ENCODE measurements around the gene UNC80. TPM values are rescaled to one million over a fixed set of nuclear protein-coding genes. Genes with fewer than 3 reads are reported as not detected.

Gene UNC80
- polyA plus RNA-seq, 2 of the 4 experiments (the other 2 are of a cell fraction) = not detected

DNA sequence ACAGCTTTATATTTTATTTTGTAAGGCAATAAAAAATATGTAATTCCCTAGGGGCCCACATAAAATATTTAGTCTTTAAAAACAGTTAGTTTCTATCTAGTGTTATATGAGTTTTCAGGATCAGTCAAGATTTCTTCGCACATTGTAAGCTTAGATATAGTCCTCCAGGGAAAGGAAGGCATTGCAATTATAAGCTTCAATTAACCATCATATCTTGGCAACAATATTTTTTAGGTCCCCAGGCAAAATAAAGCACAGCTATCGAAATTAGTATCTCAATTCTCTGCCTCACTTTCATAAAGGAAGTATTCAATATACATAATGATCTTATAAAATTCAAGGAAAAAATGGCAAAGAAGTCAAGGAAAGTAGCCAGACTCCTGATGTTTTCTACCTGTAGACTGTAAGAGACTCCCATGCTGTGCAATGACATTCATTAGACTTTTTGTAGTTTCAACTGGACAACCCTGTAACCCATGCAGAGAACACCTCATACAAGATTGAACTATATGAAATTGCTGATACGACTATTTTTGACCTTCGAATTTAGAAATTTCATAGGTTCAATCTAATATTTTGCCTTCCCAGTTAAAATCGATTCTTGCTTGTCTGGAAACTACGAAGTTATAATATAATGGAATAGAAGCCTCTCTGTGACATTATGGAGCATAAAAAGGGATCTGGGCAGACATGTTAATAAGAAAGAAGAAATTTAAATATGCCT is 96.8 kb downstream of the UNC80 start:
- no peak for TF ChIP-seq KDM1A (IDR thresholded peaks at IDR 0.05; ENCODE audit: low read depth)
- TF ChIP-seq MAFK (IDR thresholded peaks at IDR 0.05; ENCODE audit: partially characterized antibody) = peak; percentile 79
- Histone ChIP-seq H3K9me3 (no peaks in the 10 kb centered on the region), H3K4me2 (no peak overlapping the region), H3K27ac (no peak overlapping the region), H3K4me3 (no peak overlapping the region), H3K4me1 (no peaks in the 10 kb centered on the region)
- ChIA-PET POLR2A (no interaction called here), CTCF (no interaction called here)
- WGBS (ENCODE audit: missing lambda C conversion rate) = 5% methylated on average over 6 of the region's 6 CpGs
- FAIRE-seq (no peak), ATAC-seq (no peak), DNase-seq (ENCODE audit: low read depth in 1 of 2, low spot score in 1 of 2) (no peak)

DNA sequence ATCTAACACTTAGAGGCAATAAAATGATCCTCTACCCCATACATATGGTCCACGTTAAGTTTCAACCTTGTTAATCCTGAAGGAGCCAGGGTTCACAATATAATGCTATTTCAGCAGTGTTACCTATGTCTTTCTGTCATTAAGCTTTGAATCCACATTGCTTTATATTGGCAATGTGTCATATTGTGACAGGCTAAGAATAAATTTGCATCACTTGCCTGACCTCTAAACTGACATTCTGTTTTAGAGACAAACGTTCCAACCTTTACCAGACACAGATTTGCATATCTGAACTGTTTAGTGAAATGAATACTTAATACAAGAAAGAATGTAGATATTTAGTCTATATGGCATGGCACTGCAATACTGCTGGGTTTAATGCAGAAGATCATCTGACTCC is 98.4 kb downstream of the UNC80 start:
- no peak overlapping the region for H3K4me3 ChIP-seq
- ATAC-seq (no peak), DNase-seq (ENCODE audit: low read depth in 1 of 2, low spot score in 1 of 2) (no peak), FAIRE-seq (no peak)
- CTCF ChIA-PET = no interaction called here
- no peaks in the 10 kb centered on the region for H3K4me1 ChIP-seq
- 2% methylated on average over 2 of the region's 2 CpGs for WGBS (ENCODE audit: missing lambda C conversion rate)
- TF ChIP-seq MAZ (IDR thresholded peaks at IDR 0.05; ENCODE audit: borderline replicate concordance, low read depth, low read length) (no peak), BHLHE40 (IDR thresholded peaks at IDR 0.05; ENCODE audit: low read depth, low read length) (no peak), ZNF302 (CRISPR knock-in tag; IDR thresholded peaks at IDR 0.05) (no peak), SREBF2 (IDR thresholded peaks at IDR 0.05) (no peak), ESRRA (IDR thresholded peaks at IDR 0.05; ENCODE audit: borderline replicate concordance, low read length) (no peak), SMC3 (IDR thresholded peaks at IDR 0.05) (no peak), FOSL2 (IDR thresholded peaks at IDR 0.05) (no peak), FOSL2 (CRISPR knock-in tag; IDR thresholded peaks at IDR 0.05) (no peak)
- TF ChIP-seq, protein P1, sequence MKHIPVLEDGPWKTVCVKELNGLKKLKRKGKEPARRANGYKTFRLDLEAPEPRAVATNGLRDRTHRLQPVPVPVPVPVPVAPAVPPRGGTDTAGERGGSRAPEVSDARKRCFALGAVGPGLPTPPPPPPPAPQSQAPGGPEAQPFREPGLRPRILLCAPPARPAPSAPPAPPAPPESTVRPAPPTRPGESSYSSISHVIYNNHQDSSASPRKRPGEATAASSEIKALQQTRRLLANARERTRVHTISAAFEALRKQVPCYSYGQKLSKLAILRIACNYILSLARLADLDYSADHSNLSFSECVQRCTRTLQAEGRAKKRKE (CRISPR knock-in tag; IDR thresholded peaks at IDR 0.05; ENCODE audit: low read depth) = no peak
- TF ChIP-seq, protein P2, sequence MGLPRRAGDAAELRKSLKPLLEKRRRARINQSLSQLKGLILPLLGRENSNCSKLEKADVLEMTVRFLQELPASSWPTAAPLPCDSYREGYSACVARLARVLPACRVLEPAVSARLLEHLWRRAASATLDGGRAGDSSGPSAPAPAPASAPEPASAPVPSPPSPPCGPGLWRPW (IDR thresholded peaks at IDR 0.05) = no peak
- TF ChIP-seq, protein P3, sequence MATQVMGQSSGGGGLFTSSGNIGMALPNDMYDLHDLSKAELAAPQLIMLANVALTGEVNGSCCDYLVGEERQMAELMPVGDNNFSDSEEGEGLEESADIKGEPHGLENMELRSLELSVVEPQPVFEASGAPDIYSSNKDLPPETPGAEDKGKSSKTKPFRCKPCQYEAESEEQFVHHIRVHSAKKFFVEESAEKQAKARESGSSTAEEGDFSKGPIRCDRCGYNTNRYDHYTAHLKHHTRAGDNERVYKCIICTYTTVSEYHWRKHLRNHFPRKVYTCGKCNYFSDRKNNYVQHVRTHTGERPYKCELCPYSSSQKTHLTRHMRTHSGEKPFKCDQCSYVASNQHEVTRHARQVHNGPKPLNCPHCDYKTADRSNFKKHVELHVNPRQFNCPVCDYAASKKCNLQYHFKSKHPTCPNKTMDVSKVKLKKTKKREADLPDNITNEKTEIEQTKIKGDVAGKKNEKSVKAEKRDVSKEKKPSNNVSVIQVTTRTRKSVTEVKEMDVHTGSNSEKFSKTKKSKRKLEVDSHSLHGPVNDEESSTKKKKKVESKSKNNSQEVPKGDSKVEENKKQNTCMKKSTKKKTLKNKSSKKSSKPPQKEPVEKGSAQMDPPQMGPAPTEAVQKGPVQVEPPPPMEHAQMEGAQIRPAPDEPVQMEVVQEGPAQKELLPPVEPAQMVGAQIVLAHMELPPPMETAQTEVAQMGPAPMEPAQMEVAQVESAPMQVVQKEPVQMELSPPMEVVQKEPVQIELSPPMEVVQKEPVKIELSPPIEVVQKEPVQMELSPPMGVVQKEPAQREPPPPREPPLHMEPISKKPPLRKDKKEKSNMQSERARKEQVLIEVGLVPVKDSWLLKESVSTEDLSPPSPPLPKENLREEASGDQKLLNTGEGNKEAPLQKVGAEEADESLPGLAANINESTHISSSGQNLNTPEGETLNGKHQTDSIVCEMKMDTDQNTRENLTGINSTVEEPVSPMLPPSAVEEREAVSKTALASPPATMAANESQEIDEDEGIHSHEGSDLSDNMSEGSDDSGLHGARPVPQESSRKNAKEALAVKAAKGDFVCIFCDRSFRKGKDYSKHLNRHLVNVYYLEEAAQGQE (IDR thresholded peaks at IDR 0.05) = no peak
- no peak overlapping the region for H3K4me2 ChIP-seq
- H3K9me3 ChIP-seq = no peaks in the 10 kb centered on the region
- POLR2A ChIA-PET = no interaction called here
- no peak overlapping the region for H3K27ac ChIP-seq

DNA sequence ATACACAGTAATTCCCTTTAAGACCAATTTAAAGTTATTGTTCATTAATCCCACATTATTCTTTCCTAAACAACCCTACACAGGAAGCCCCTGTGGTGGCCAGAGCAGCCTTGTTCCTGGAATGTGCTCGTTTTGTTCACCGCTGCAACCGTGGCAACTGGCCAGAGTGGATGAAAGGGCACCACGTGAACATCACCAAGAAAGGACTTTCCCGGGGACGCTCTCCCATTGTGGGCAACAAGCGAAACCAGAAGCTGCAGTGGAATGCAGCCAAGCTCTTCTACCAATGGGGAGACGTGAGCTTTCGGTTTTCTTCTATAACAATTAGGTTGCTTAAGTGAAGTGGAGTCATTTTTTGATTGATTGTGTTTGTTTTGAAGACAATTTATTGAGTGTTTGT is 101.0 kb downstream of the UNC80 start:
- Histone ChIP-seq H3K9me3 (no peaks in the 10 kb centered on the region), H3K27ac (no peak overlapping the region), H3K4me3 (no peak overlapping the region), H3K4me1 (no peaks in the 10 kb centered on the region), H3K4me2 (peak overlapping the region; percentile 16; the same call in 1 of the 3 replicates)
- TF ChIP-seq ZFP36 (IDR thresholded peaks at IDR 0.05; ENCODE audit: borderline replicate concordance, partially characterized antibody) (no peak), MAZ (IDR thresholded peaks at IDR 0.05; ENCODE audit: borderline replicate concordance, low read depth, low read length) (no peak), HOXA7 (CRISPR knock-in tag; IDR thresholded peaks at IDR 0.05) (no peak), FOSB (CRISPR knock-in tag; IDR thresholded peaks at IDR 0.05) (no peak), ESRRA (IDR thresholded peaks at IDR 0.05; ENCODE audit: borderline replicate concordance, low read length) (no peak), TP53 (CRISPR knock-in tag; IDR thresholded peaks at IDR 0.05) (no peak), CHD2 (IDR thresholded peaks at IDR 0.05; ENCODE audit: low read length, partially characterized antibody) (no peak), CBX8 (IDR thresholded peaks at IDR 0.05) (no peak), NFE2L2 (conservative IDR thresholded peaks at IDR 0.05; ENCODE audit: low read length) (no peak), POLR2AphosphoS2 (conservative IDR thresholded peaks at IDR 0.05; ENCODE audit: low read length) (no peak), CHD4 (IDR thresholded peaks at IDR 0.05; ENCODE audit: borderline replicate concordance) (no peak), NR3C1 (IDR thresholded peaks at IDR 0.05) (no peak)
- TF ChIP-seq, protein P4, sequence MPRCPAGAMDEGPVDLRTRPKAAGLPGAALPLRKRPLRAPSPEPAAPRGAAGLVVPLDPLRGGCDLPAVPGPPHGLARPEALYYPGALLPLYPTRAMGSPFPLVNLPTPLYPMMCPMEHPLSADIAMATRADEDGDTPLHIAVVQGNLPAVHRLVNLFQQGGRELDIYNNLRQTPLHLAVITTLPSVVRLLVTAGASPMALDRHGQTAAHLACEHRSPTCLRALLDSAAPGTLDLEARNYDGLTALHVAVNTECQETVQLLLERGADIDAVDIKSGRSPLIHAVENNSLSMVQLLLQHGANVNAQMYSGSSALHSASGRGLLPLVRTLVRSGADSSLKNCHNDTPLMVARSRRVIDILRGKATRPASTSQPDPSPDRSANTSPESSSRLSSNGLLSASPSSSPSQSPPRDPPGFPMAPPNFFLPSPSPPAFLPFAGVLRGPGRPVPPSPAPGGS (IDR thresholded peaks at IDR 0.05) = no peak
- TF ChIP-seq, protein P2 (IDR thresholded peaks at IDR 0.05) = no peak
- ChIA-PET CTCF (no interaction called here), POLR2A (no interaction called here)
- no peak for FAIRE-seq
- ATAC-seq = no peak
- WGBS (ENCODE audit: missing lambda C conversion rate) = 4% methylated on average over 9 of the region's 9 CpGs
- peak in 1 of 2 experiments; percentile 17 for DNase-seq (ENCODE audit: low read depth in 1 of 2, low spot score in 1 of 2)
